ENCODE data around the gene SH3PXD2A. TPM values are rescaled to one million over a fixed set of nuclear protein-coding genes. Genes with fewer than 3 reads are reported as not detected.

SH3PXD2A gene
- total RNA-seq, 2 donors from 2014 or later, result 7.8 to 10.2 TPM

- Mint-ChIP-seq H3K9me3 (no peaks in the 10 kb centered on the region), H3K27me3 (ENCODE audit: low read depth) (no peaks in the 10 kb centered on the region), H3K4me3 (no peak overlapping the region), H3K4me1 (ENCODE audit: low read depth) (peaks cover 12% of the 10 kb centered on the region), H3K36me3 (ENCODE audit: insufficient read depth in 2 of 2) (no peaks in the 10 kb centered on the region), H3K27ac (no peak overlapping the region)
- DNase-seq (no peak), ATAC-seq (replicated peaks in 1 of 2) (no peak)
Measured at GRCh38 chr10:103841519-103841918, 13.9 kb downstream of the SH3PXD2A start.

GRCh38 chr10:103840740-103841070, 14.7 kb downstream of the SH3PXD2A start:
- H3K4me3 Mint-ChIP-seq, result no peak overlapping the region
- no peaks in the 10 kb centered on the region for H3K27me3 Mint-ChIP-seq (ENCODE audit: low read depth)
- H3K4me1 Mint-ChIP-seq (ENCODE audit: low read depth), result peaks cover 4% of the 10 kb centered on the region
- H3K9me3 Mint-ChIP-seq, result no peaks in the 10 kb centered on the region
- no peak overlapping the region for H3K27ac Mint-ChIP-seq
- no peaks in the 10 kb centered on the region for H3K36me3 Mint-ChIP-seq (ENCODE audit: insufficient read depth in 2 of 2)
- ATAC-seq (replicated peaks in 1 of 2) (no peak), DNase-seq (no peak)

- Mint-ChIP-seq H3K9me3 (no peaks in the 10 kb centered on the region), H3K27ac (no peak overlapping the region), H3K4me3 (no peak overlapping the region), H3K27me3 (ENCODE audit: low read depth) (no peaks in the 10 kb centered on the region), H3K4me1 (ENCODE audit: low read depth) (no peaks in the 10 kb centered on the region), H3K36me3 (ENCODE audit: insufficient read depth in 2 of 2) (no peaks in the 10 kb centered on the region)
- no peak for DNase-seq
- no peak for ATAC-seq (replicated peaks in 1 of 2)
Measured at GRCh38 chr10:103839872-103840739, 15.3 kb downstream of the SH3PXD2A start.

GRCh38 chr10:103839519-103839871, 15.9 kb downstream of the SH3PXD2A start:
- Mint-ChIP-seq H3K27me3 (ENCODE audit: low read depth) (no peaks in the 10 kb centered on the region), H3K4me3 (no peak overlapping the region), H3K9me3 (no peaks in the 10 kb centered on the region), H3K27ac (no peak overlapping the region), H3K36me3 (ENCODE audit: insufficient read depth in 2 of 2) (no peaks in the 10 kb centered on the region), H3K4me1 (ENCODE audit: low read depth) (no peaks in the 10 kb centered on the region)
- ATAC-seq (replicated peaks in 1 of 2) (no peak), DNase-seq (no peak)

- no peak overlapping the region for H3K4me3 Mint-ChIP-seq
- DNase-seq, result no peak
- no peaks in the 10 kb centered on the region for H3K27me3 Mint-ChIP-seq (ENCODE audit: low read depth)
- no peaks in the 10 kb centered on the region for H3K36me3 Mint-ChIP-seq (ENCODE audit: insufficient read depth in 2 of 2)
- H3K9me3 Mint-ChIP-seq, result no peaks in the 10 kb centered on the region
- no peaks in the 10 kb centered on the region for H3K4me1 Mint-ChIP-seq (ENCODE audit: low read depth)
- no peak overlapping the region for H3K27ac Mint-ChIP-seq
- ATAC-seq (replicated peaks in 1 of 2), result no peak
Measured at GRCh38 chr10:103838862-103839518, 16.4 kb downstream of the SH3PXD2A start.

- H3K4me1 Mint-ChIP-seq (ENCODE audit: low read depth), result no peaks in the 10 kb centered on the region
- no peaks in the 10 kb centered on the region for H3K9me3 Mint-ChIP-seq
- no peak overlapping the region for H3K4me3 Mint-ChIP-seq
- DNase-seq (no peak), ATAC-seq (replicated peaks in 1 of 2) (no peak)
- H3K27me3 Mint-ChIP-seq (ENCODE audit: low read depth), result no peaks in the 10 kb centered on the region
- H3K36me3 Mint-ChIP-seq (ENCODE audit: insufficient read depth in 2 of 2), result no peaks in the 10 kb centered on the region
- no peak overlapping the region for H3K27ac Mint-ChIP-seq
Measured at GRCh38 chr10:103838070-103838395, 17.3 kb downstream of the SH3PXD2A start.

- H3K4me1 Mint-ChIP-seq (ENCODE audit: low read depth), result no peaks in the 10 kb centered on the region
- no peaks in the 10 kb centered on the region for H3K36me3 Mint-ChIP-seq (ENCODE audit: insufficient read depth in 2 of 2)
- H3K4me3 Mint-ChIP-seq, result no peak overlapping the region
- no peaks in the 10 kb centered on the region for H3K9me3 Mint-ChIP-seq
- DNase-seq (no peak), ATAC-seq (replicated peaks in 1 of 2) (no peak)
- no peak overlapping the region for H3K27ac Mint-ChIP-seq
- no peaks in the 10 kb centered on the region for H3K27me3 Mint-ChIP-seq (ENCODE audit: low read depth)
Measured at GRCh38 chr10:103837370-103838069, 17.9 kb downstream of the SH3PXD2A start.

GRCh38 chr10:103836861-103837260, 18.5 kb downstream of the SH3PXD2A start:
- H3K36me3 Mint-ChIP-seq (ENCODE audit: insufficient read depth in 2 of 2), result no peaks in the 10 kb centered on the region
- H3K4me1 Mint-ChIP-seq (ENCODE audit: low read depth), result no peaks in the 10 kb centered on the region
- no peak overlapping the region for H3K27ac Mint-ChIP-seq
- no peaks in the 10 kb centered on the region for H3K9me3 Mint-ChIP-seq
- ATAC-seq (replicated peaks in 1 of 2), result no peak
- H3K27me3 Mint-ChIP-seq (ENCODE audit: low read depth), result no peaks in the 10 kb centered on the region
- no peak overlapping the region for H3K4me3 Mint-ChIP-seq
- no peak for DNase-seq

GRCh38 chr10:103836273-103836672, 19.1 kb downstream of the SH3PXD2A start:
- no peak for DNase-seq
- no peaks in the 10 kb centered on the region for H3K9me3 Mint-ChIP-seq
- H3K27me3 Mint-ChIP-seq (ENCODE audit: low read depth), result no peaks in the 10 kb centered on the region
- no peaks in the 10 kb centered on the region for H3K4me1 Mint-ChIP-seq (ENCODE audit: low read depth)
- H3K27ac Mint-ChIP-seq, result no peak overlapping the region
- ATAC-seq (replicated peaks in 1 of 2), result no peak
- H3K4me3 Mint-ChIP-seq, result no peak overlapping the region
- H3K36me3 Mint-ChIP-seq (ENCODE audit: insufficient read depth in 2 of 2), result no peaks in the 10 kb centered on the region

- ATAC-seq (replicated peaks in 1 of 2), result no peak
- DNase-seq, result no peak
- Mint-ChIP-seq H3K27me3 (ENCODE audit: low read depth) (no peaks in the 10 kb centered on the region), H3K27ac (no peak overlapping the region), H3K4me1 (ENCODE audit: low read depth) (no peaks in the 10 kb centered on the region), H3K4me3 (no peak overlapping the region), H3K36me3 (ENCODE audit: insufficient read depth in 2 of 2) (no peaks in the 10 kb centered on the region), H3K9me3 (no peaks in the 10 kb centered on the region)
Measured at GRCh38 chr10:103835096-103836050, 20.0 kb downstream of the SH3PXD2A start.

GRCh38 chr10:103834436-103835095, 20.8 kb downstream of the SH3PXD2A start:
- DNase-seq (no peak), ATAC-seq (replicated peaks in 1 of 2) (no peak)
- no peaks in the 10 kb centered on the region for H3K9me3 Mint-ChIP-seq
- no peak overlapping the region for H3K27ac Mint-ChIP-seq
- no peaks in the 10 kb centered on the region for H3K27me3 Mint-ChIP-seq (ENCODE audit: low read depth)
- no peaks in the 10 kb centered on the region for H3K36me3 Mint-ChIP-seq (ENCODE audit: insufficient read depth in 2 of 2)
- H3K4me1 Mint-ChIP-seq (ENCODE audit: low read depth), result no peaks in the 10 kb centered on the region
- no peak overlapping the region for H3K4me3 Mint-ChIP-seq

GRCh38 chr10:103833731-103834365, 21.5 kb downstream of the SH3PXD2A start:
- H3K4me1 Mint-ChIP-seq (ENCODE audit: low read depth), result no peaks in the 10 kb centered on the region
- ATAC-seq (replicated peaks in 1 of 2) (no peak), DNase-seq (no peak)
- no peaks in the 10 kb centered on the region for H3K9me3 Mint-ChIP-seq
- H3K4me3 Mint-ChIP-seq, result no peak overlapping the region
- no peak overlapping the region for H3K27ac Mint-ChIP-seq
- no peaks in the 10 kb centered on the region for H3K27me3 Mint-ChIP-seq (ENCODE audit: low read depth)
- H3K36me3 Mint-ChIP-seq (ENCODE audit: insufficient read depth in 2 of 2), result no peaks in the 10 kb centered on the region
